Measurements from ENCODE around the gene PLA2G2F. TPM values are rescaled to one million over a fixed set of nuclear protein-coding genes. Genes with fewer than 3 reads are reported as not detected.

Gene PLA2G2F, protein sequence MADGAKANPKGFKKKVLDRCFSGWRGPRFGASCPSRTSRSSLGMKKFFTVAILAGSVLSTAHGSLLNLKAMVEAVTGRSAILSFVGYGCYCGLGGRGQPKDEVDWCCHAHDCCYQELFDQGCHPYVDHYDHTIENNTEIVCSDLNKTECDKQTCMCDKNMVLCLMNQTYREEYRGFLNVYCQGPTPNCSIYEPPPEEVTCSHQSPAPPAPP
- total RNA-seq = not detected in 2 replicates
- long read RNA-seq = 0 reads

DNA sequence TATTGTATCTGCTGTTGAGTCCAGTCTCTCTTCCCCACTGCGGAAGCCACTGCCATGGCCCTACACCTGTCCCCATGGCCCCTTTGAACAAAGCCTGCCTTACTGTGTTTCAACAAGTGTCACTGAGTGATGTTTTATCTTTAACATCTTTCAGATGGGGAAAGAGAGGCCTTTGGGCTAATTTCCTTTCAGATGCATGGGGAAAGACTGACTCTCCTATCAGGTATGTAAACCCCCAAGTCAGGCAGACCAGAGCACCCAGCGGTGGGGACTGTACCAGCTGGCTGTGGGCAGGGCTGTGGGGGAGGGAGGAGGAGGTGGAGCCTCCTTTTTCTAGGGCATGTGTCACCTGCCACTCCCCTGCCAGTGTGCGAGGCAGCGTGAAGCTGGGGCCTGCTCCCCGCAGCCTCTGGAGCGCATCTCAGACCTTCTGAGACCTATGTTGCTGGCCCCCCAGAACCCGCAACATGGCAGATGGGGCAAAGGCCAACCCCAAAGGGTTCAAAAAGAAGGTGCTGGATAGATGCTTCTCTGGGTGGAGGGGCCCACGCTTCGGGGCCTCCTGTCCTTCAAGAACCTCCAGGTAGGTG is at the start of gene PLA2G2F:
TSS of gene PLA2G2F (plus strand) at position 363 of the 590 bp plus-strand sequence. CDS start at position 468, 105 bp downstream.
- Mint-ChIP-seq H3K36me3 (ENCODE audit: low read depth) (no peaks in the 10 kb centered on the region), H3K27ac (ENCODE audit: unreplicated experiment) (peak within 1 kb of the TSS; percentile 35)

DNA sequence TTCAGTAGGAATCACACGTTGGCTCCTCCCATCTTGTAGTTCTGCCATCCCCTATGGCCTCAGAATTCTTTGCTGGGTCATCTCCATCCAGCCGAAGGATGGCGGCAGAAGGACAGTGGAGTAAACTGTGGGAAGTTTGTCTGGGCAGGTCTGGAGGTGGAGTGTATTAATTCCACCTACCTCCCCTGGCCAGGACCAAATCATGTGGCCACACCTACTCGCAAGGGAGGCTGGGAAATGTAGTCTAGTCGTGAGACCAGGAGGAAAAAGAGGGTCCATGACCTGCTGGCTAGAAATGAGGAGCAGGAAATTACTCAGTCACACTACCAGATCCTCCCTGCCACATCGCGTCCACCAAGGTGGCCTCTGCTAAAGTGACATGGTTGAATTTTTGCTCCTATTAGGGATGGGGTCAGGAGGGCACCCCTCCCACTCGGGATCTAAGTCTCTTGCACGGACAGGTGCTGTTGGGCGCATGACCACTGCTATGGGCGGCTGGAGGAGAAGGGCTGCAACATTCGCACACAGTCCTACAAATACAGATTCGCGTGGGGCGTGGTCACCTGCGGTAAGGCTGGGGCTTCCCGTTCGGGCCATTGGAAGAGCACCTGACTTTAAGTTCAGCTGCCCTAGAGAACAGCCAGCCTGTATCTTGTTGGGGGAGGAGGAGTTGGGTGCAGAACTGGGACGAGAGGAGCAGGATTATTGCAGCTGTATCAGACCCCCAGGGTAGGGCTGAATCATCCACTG is 49.6 kb upstream of the PLA2G2F start:
- no peaks in the 10 kb centered on the region for H3K36me3 Mint-ChIP-seq (ENCODE audit: low read depth)
- no peak overlapping the region for H3K27ac Mint-ChIP-seq (ENCODE audit: unreplicated experiment)
- no peaks in the 10 kb centered on the region for H3K4me1 Mint-ChIP-seq
- no peak overlapping the region for H3K4me3 Mint-ChIP-seq
- DNase-seq (ENCODE audit: low read depth, low spot score) = no peak
- H3K9me3 Mint-ChIP-seq = peaks cover 4% of the 10 kb centered on the region
- TF ChIP-seq, protein P1, sequence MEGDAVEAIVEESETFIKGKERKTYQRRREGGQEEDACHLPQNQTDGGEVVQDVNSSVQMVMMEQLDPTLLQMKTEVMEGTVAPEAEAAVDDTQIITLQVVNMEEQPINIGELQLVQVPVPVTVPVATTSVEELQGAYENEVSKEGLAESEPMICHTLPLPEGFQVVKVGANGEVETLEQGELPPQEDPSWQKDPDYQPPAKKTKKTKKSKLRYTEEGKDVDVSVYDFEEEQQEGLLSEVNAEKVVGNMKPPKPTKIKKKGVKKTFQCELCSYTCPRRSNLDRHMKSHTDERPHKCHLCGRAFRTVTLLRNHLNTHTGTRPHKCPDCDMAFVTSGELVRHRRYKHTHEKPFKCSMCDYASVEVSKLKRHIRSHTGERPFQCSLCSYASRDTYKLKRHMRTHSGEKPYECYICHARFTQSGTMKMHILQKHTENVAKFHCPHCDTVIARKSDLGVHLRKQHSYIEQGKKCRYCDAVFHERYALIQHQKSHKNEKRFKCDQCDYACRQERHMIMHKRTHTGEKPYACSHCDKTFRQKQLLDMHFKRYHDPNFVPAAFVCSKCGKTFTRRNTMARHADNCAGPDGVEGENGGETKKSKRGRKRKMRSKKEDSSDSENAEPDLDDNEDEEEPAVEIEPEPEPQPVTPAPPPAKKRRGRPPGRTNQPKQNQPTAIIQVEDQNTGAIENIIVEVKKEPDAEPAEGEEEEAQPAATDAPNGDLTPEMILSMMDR (conservative IDR thresholded peaks at IDR 0.05) = no peak
- H3K27me3 Mint-ChIP-seq (ENCODE audit: low read depth) = peaks cover 30% of the 10 kb centered on the region

More for the DNA sequence above, at the start of gene PLA2G2F:
- Mint-ChIP-seq H3K4me1 (no peaks in the 10 kb centered on the region), H3K27me3 (ENCODE audit: low read depth) (peaks cover 2% of the 10 kb centered on the region), H3K4me3 (no peak within 1 kb of the TSS), H3K9me3 (peaks cover 5% of the 10 kb centered on the region)
- no peak for DNase-seq (ENCODE audit: low read depth, low spot score)
- TF ChIP-seq, protein P1 (conservative IDR thresholded peaks at IDR 0.05) = no peak

GRCh38 chr1:20090119-20090518 is 49.0 kb upstream of the PLA2G2F start:
- H3K4me3 Mint-ChIP-seq = no peak overlapping the region
- no peak overlapping the region for H3K27ac Mint-ChIP-seq (ENCODE audit: unreplicated experiment)
- no peaks in the 10 kb centered on the region for H3K36me3 Mint-ChIP-seq (ENCODE audit: low read depth)
- TF ChIP-seq, protein P1 (conservative IDR thresholded peaks at IDR 0.05) = no peak
- peaks cover 34% of the 10 kb centered on the region for H3K27me3 Mint-ChIP-seq (ENCODE audit: low read depth)
- no peak for DNase-seq (ENCODE audit: low read depth, low spot score)
- peaks cover 7% of the 10 kb centered on the region for H3K9me3 Mint-ChIP-seq
- H3K4me1 Mint-ChIP-seq = no peaks in the 10 kb centered on the region

DNA sequence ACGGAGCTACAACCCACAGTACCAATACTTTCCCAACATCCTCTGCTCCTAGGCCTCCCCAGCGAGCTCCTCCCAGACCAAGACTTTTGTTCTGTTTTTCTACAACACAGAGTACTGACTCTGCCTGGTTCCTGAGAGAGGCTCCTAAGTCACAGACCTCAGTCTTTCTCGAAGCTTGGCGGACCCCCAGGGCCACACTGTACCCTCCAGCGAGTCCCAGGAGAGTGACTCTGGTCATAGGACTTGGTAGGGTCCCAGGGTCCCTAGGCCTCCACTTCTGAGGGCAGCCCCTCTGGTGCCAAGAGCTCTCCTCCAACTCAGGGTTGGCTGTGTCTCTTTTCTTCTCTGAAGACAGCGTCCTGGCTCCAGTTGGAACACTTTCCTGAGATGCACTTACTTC is 48.5 kb upstream of the PLA2G2F start:
- H3K36me3 Mint-ChIP-seq (ENCODE audit: low read depth) = no peaks in the 10 kb centered on the region
- peak overlapping the region; percentile 75 for H3K27ac Mint-ChIP-seq (ENCODE audit: unreplicated experiment)
- DNase-seq (ENCODE audit: low read depth, low spot score) = no peak
- TF ChIP-seq, protein P1 (conservative IDR thresholded peaks at IDR 0.05) = no peak
- H3K4me3 Mint-ChIP-seq = no peak overlapping the region
- H3K9me3 Mint-ChIP-seq = peaks cover 7% of the 10 kb centered on the region
- peaks cover 37% of the 10 kb centered on the region for H3K27me3 Mint-ChIP-seq (ENCODE audit: low read depth)
- H3K4me1 Mint-ChIP-seq = no peaks in the 10 kb centered on the region

- H3K4me3 Mint-ChIP-seq = no peak overlapping the region
- H3K9me3 Mint-ChIP-seq = peaks cover 16% of the 10 kb centered on the region
- TF ChIP-seq, protein P1 (conservative IDR thresholded peaks at IDR 0.05) = no peak
- H3K27ac Mint-ChIP-seq (ENCODE audit: unreplicated experiment) = no peak overlapping the region
- H3K27me3 Mint-ChIP-seq (ENCODE audit: low read depth) = peaks cover 37% of the 10 kb centered on the region
- H3K4me1 Mint-ChIP-seq = no peaks in the 10 kb centered on the region
- H3K36me3 Mint-ChIP-seq (ENCODE audit: low read depth) = no peaks in the 10 kb centered on the region
- no peak for DNase-seq (ENCODE audit: low read depth, low spot score)
Measured at GRCh38 chr1:20093303-20093702, 45.8 kb upstream of the PLA2G2F start.

Data from neural crest cell (in vitro differentiated cells).